Neutrophil (primary cell): ENCODE measurements around the gene TDRD10.
"Not testable (repeated sequence)": the region's sequence is repeated elsewhere in the genome, so short reads cannot be mapped to it uniquely, and the experiment has no call there.

Experiments used
- H3K27ac ChIP-seq: fragments of 200-600 bp; sonication (generic); 2 replicates; pipeline ENCODE4 v1.5.1; 2016; ENCODE audit warnings: mild to moderate bottlenecking, moderate library complexity
- H3K27me3 ChIP-seq: fragments of 200-600 bp; sonication (generic); 2 replicates; pipeline ENCODE4 v1.6.0; 2016; ENCODE audit warnings: mild to moderate bottlenecking
- H3K36me3 ChIP-seq: fragments of 200-600 bp; sonication (generic); 2 replicates; pipeline ENCODE4 v1.5.1; 2017
- H3K4me1 ChIP-seq, 2 experiments: fragments of 200-600 bp in 1 of 2; sonication (generic) in 1 of 2; 1 replicate in 1 of 2; 2 replicates in 1 of 2; pipeline versions ENCODE4 v1.5.1 to v1.6.1; 2013 to 2016; ENCODE audit warnings: low read depth in 1 of 2, low read length in 1 of 2, mild to moderate bottlenecking in 1 of 2, moderate library complexity in 1 of 2; ENCODE audit not compliant: control insufficient read depth in 1 of 2, insufficient read depth in 1 of 2
- H3K4me3 ChIP-seq, 2 experiments: fragments of 200-600 bp in 1 of 2; sonication (generic) in 1 of 2; 1 replicate in 1 of 2; 2 replicates in 1 of 2; pipeline ENCODE4 v1.5.1; 2013 to 2016; ENCODE audit warnings: low read depth in 1 of 2, low read length in 1 of 2, mild to moderate bottlenecking in 1 of 2, moderate library complexity in 1 of 2
- H3K9me3 ChIP-seq: fragments of 200-600 bp; sonication (generic); 2 replicates; pipeline ENCODE4 v1.5.1; 2016
- TF ChIP-seq, protein P1 (sequence below): fragments of 200-600 bp; sonication (generic); IDR thresholded peaks from 2 replicates; pipeline ENCODE4 v1.5.1; 2016; ENCODE audit warnings: antibody characterized with exemption

TDRD10 gene

DNA sequence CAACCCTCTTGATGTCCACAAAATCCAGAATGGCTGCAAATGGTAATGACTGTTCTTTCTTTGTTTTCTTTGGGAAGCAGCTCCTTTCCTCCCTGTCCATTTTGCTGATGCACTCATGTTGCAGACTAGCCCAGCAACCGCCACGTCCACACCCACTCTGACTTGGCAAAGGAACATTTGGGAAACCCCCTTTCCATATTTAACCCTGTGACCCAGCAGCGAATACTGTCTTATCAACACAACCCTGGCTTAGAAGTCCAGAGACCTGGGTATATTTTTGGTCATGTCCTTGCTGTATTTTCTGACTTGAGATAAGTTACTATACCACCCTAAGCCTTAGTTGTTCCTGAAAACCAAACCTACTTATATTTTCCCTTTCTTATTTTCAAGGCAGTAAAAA is 18.3 kb downstream of the TDRD10 start:
- Histone ChIP-seq H3K9me3 (no peaks in the 10 kb centered on the region), H3K4me3 (no peak overlapping the region), H3K27me3 (peaks cover 6% of the 10 kb centered on the region), H3K36me3 (no peaks in the 10 kb centered on the region), H3K27ac (no peak overlapping the region), H3K4me1 (no peaks in the 10 kb centered on the region)
- TF ChIP-seq, protein P1, sequence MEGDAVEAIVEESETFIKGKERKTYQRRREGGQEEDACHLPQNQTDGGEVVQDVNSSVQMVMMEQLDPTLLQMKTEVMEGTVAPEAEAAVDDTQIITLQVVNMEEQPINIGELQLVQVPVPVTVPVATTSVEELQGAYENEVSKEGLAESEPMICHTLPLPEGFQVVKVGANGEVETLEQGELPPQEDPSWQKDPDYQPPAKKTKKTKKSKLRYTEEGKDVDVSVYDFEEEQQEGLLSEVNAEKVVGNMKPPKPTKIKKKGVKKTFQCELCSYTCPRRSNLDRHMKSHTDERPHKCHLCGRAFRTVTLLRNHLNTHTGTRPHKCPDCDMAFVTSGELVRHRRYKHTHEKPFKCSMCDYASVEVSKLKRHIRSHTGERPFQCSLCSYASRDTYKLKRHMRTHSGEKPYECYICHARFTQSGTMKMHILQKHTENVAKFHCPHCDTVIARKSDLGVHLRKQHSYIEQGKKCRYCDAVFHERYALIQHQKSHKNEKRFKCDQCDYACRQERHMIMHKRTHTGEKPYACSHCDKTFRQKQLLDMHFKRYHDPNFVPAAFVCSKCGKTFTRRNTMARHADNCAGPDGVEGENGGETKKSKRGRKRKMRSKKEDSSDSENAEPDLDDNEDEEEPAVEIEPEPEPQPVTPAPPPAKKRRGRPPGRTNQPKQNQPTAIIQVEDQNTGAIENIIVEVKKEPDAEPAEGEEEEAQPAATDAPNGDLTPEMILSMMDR: no peak

DNA sequence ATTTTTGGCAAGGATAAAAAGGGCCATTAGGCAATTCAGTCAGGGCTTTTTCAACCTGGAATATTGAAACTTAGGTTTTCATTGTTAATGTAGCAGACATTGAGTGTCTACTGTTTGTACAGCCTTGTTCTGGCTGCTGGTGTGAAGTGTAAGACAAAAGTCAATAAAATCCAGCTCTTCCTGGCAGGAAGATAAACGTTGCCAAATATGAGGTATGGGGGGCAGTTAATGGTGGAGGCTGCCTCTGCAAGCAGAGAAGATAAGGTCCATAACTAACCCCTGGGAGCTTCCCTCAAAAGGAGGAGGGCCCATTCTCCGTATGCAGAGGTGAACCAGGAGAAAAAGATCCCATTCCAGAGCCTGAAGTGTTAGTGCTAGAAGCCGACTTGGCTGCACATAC is 19.7 kb downstream of the TDRD10 start:
- no peak overlapping the region for H3K27ac ChIP-seq
- no peak overlapping the region for H3K4me3 ChIP-seq
- H3K4me1 ChIP-seq: no peaks in the 10 kb centered on the region
- H3K36me3 ChIP-seq: no peaks in the 10 kb centered on the region
- no peaks in the 10 kb centered on the region for H3K9me3 ChIP-seq
- peaks cover 6% of the 10 kb centered on the region for H3K27me3 ChIP-seq
- TF ChIP-seq, protein P1: no peak

DNA sequence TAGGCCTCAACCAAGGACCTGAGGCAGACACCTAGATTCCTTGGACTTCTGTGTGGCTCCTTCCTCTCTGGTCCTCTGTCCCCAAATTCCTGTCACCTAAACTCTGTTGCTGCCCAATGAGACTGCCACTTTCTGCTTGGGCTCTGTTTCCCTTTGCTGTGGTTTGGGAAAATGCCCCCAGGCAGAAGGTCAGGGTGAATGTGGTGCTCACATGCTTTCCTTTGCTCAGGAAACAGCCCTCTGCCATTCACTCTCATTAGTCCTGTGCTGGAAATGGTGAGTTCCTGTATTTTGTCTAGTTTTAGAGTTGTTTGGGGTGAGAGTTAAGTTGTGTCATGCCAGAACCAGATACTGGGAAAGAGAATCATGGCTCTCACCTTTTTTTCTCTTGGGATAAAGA is 22.9 kb downstream of the TDRD10 start:
- Histone ChIP-seq H3K9me3 (no peaks in the 10 kb centered on the region), H3K27ac (no peak overlapping the region), H3K4me1 (no peaks in the 10 kb centered on the region), H3K4me3 (no peak overlapping the region), H3K36me3 (no peaks in the 10 kb centered on the region), H3K27me3 (no peaks in the 10 kb centered on the region)
- TF ChIP-seq, protein P1: no peak

DNA sequence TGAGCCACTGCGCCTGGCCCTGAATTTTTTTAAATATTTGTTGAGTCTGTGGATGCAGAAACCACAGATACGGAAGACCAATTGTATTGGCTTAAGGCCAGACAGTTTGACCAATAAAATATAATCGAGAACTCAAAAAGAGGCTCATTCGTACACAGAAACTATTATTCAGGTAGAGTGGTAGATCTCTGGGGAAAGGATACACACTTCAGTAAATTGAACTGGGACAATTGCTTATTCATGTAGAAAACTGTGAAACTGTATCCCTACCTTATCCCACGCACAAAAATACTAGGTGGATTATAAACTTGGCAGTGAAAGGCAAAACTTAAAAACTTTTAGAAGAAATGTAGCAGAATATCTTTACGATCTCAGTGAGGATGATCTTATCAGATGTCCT is 25.2 kb downstream of the TDRD10 start:
- no peaks in the 10 kb centered on the region for H3K4me1 ChIP-seq
- no peaks in the 10 kb centered on the region for H3K9me3 ChIP-seq
- H3K4me3 ChIP-seq: no peak overlapping the region
- no peak overlapping the region for H3K27ac ChIP-seq
- H3K27me3 ChIP-seq: no peaks in the 10 kb centered on the region
- TF ChIP-seq, protein P1: no peak
- H3K36me3 ChIP-seq: no peaks in the 10 kb centered on the region

DNA sequence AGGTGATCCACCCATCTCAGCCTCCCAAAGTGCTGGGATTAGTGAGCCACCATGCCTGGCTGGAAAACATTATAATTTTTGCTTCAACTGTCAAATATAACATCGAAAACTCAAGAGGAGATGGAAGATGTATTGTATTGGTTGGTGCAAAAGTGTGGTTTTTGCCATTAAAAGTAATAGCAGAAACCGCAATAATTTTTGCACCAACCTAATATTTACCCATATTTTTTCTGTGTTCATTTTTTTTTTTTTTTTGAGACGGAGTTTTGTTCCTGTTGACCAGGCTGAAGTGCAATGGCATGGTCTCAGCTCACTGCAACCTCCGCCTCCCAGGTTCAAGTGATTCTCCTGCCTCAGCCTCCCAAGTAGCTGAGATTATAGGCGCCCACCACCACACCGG is 27.3 kb downstream of the TDRD10 start:
- Histone ChIP-seq H3K4me1 (no peaks in the 10 kb centered on the region), H3K4me3 (no peak overlapping the region), H3K9me3 (no peaks in the 10 kb centered on the region), H3K36me3 (no peaks in the 10 kb centered on the region), H3K27ac (no peak overlapping the region), H3K27me3 (no peaks in the 10 kb centered on the region)
- TF ChIP-seq, protein P1: no peak

DNA sequence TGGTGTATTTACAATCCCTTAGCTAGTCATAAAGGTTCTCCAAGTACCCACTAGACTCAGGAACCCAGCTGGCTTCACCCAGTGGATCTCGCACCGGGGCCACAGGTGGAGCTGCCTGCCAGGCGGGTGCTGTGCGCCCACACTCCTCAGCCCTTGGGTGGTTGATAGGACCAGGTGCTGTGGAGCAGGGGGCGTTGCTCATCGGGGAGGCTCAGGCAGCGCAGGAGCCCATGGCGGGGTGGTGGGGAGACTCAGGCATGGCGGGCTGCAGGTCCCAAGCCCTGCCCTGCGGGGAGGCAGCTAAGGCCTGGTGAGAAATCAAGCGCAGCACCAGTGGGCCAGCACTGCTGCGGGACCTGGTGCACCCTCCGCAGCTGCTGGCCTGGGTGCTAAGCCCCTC is 29.9 kb downstream of the TDRD10 start:
- H3K4me1 ChIP-seq, H3K9me3 ChIP-seq, H3K36me3 ChIP-seq, H3K27ac ChIP-seq, H3K4me3 ChIP-seq, H3K27me3 ChIP-seq: not testable (repeated sequence)
